ENCODE measurements around the gene PRR18.

- no peak for TF ChIP-seq CTCF (conservative IDR thresholded peaks at IDR 0.05 in 1 of 2, IDR thresholded peaks at IDR 0.05 in 1 of 2; ENCODE audit: extremely low read depth in 1 of 2, insufficient read depth in 1 of 2, low read depth in 1 of 2, low read length in 2 of 2)
- no peak for TF ChIP-seq EZH2 (IDR thresholded peaks at IDR 0.05; ENCODE audit: borderline replicate concordance, low read length)
Observed at GRCh38 chr6:166277018-166277417, 31.2 kb downstream of the PRR18 start.
